ENCODE measurements around the gene GXYLT2.

DNA sequence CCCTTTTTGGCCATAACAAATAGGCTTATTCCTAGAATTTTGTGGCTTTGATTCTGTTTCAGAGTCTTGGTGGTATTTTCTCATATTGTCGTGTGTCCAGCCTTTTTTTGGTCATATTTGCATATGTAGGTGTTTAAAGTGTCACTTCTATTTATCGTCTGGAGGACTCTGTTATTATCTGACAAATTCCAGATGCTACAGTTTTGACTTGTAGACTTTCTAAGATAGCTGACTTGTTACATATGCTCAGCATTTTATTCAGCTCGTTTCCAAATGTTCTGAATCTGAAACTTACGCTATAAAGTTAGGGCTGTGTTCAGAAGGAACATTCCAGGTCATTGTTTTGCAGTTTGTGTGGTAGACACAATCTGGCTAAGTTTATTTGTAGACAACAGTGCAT lies 110.6 kb downstream of the GXYLT2 start:
- TF ChIP-seq, protein P1, sequence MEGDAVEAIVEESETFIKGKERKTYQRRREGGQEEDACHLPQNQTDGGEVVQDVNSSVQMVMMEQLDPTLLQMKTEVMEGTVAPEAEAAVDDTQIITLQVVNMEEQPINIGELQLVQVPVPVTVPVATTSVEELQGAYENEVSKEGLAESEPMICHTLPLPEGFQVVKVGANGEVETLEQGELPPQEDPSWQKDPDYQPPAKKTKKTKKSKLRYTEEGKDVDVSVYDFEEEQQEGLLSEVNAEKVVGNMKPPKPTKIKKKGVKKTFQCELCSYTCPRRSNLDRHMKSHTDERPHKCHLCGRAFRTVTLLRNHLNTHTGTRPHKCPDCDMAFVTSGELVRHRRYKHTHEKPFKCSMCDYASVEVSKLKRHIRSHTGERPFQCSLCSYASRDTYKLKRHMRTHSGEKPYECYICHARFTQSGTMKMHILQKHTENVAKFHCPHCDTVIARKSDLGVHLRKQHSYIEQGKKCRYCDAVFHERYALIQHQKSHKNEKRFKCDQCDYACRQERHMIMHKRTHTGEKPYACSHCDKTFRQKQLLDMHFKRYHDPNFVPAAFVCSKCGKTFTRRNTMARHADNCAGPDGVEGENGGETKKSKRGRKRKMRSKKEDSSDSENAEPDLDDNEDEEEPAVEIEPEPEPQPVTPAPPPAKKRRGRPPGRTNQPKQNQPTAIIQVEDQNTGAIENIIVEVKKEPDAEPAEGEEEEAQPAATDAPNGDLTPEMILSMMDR (IDR thresholded peaks at IDR 0.05): no peak
- TF ChIP-seq POLR2AphosphoS5 (IDR thresholded peaks at IDR 0.05) (no peak), EP300 (IDR thresholded peaks at IDR 0.05) (no peak), POLR2A (IDR thresholded peaks at IDR 0.05) (no peak)
